Measurements from ENCODE around the gene RPL41. TPM values are rescaled to one million over a fixed set of nuclear protein-coding genes. Genes with fewer than 3 reads are reported as not detected.

Gene RPL41
- total RNA-seq, 4 donors from 2014 or later, result 966 to 4,641 (median 3,066) TPM

DNA sequence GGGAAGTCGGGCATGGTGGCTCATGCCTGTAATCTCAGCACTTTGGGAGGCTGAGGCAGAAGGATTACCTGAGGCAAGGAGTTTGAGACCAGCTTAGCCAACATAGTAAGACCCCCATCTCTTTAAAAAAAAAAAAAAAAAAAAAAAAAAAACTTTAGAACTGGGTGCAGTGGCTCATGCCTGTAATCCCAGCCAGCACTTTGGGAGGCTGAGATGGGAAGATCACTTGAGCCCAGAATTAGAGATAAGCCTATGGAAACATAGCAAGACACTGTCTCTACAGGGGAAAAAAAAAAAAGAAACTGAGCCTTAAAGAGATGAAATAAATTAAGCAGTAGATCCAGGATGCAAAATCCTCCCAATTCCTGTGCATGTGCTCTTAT lies 13.8 kb upstream of the RPL41 start:
- Histone ChIP-seq H3K4me3 (no peak overlapping the region), H3K36me3 (peaks cover 0 to 66% (median 7%) of the 10 kb centered on the region in 3 donors), H3K27me3 (no peaks in the 10 kb centered on the region), H3K27ac (peak overlapping the region in 3 of 4 donors; percentile 22 to 94 (median 94)), H3K4me1 (peaks cover 10 to 61% (median 25%) of the 10 kb centered on the region in 3 donors), H3K9me3 (no peaks in the 10 kb centered on the region)
- DNase-seq, result no peak
- intact Hi-C loops (cut with DNase I), result loop anchor here (10.0 kb wide), 1 partner anchor 58 kb away; the partner anchor contains the start of gene RPS26
- TF ChIP-seq, protein P1, sequence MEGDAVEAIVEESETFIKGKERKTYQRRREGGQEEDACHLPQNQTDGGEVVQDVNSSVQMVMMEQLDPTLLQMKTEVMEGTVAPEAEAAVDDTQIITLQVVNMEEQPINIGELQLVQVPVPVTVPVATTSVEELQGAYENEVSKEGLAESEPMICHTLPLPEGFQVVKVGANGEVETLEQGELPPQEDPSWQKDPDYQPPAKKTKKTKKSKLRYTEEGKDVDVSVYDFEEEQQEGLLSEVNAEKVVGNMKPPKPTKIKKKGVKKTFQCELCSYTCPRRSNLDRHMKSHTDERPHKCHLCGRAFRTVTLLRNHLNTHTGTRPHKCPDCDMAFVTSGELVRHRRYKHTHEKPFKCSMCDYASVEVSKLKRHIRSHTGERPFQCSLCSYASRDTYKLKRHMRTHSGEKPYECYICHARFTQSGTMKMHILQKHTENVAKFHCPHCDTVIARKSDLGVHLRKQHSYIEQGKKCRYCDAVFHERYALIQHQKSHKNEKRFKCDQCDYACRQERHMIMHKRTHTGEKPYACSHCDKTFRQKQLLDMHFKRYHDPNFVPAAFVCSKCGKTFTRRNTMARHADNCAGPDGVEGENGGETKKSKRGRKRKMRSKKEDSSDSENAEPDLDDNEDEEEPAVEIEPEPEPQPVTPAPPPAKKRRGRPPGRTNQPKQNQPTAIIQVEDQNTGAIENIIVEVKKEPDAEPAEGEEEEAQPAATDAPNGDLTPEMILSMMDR (IDR thresholded peaks at IDR 0.05), result no peak
- TF ChIP-seq POLR2A (IDR thresholded peaks at IDR 0.05), result no peak
- WGBS, 2 donors, result 67 to 73% methylated on average over 1 of the region's 1 CpG

DNA sequence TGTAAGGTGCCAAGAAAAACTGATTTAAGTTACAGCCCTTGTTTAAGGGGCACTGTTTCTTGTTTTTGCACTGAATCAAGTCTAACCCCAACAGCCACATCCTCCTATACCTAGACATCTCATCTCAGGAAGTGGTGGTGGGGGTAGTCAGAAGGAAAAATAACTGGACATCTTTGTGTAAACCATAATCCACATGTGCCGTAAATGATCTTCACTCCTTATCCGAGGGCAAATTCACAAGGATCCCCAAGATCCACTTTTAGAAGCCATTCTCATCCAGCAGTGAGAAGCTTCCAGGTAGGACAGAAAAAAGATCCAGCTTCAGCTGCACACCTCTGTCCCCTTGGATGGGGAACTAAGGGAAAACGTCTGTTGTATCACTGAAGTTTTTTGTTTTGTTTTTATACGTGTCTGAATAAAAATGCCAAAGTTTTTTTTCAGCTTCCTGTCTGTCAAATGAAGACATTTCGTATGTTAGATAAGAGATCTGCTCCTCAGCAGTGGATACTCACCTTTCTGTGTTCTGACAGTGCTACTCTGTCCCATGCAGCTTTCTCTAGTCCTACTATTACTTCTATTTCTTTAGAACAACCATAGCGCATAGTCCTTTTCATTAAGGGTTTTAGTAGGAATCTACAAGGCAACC lies 13.2 kb upstream of the RPL41 start:
- Histone ChIP-seq H3K9me3 (no peaks in the 10 kb centered on the region), H3K27me3 (no peaks in the 10 kb centered on the region), H3K4me1 (peaks cover 10 to 61% (median 25%) of the 10 kb centered on the region in 3 donors), H3K27ac (peak overlapping the region; percentile 90 to 95 (median 94)), H3K36me3 (peaks cover 0 to 66% (median 12%) of the 10 kb centered on the region in 3 donors), H3K4me3 (peak overlapping the region; percentile 85 to 97 (median 89))
- 38 to 41% methylated on average over 6 of the region's 6 CpGs for WGBS, 2 donors
- intact Hi-C loops (cut with DNase I), result loop anchor here (10.0 kb wide), 1 partner anchor 58 kb away; the partner anchor contains the start of gene RPS26
- TF ChIP-seq POLR2A (IDR thresholded peaks at IDR 0.05), result no peak
- TF ChIP-seq, protein P1 (IDR thresholded peaks at IDR 0.05), result no peak
- no peak for DNase-seq

DNA sequence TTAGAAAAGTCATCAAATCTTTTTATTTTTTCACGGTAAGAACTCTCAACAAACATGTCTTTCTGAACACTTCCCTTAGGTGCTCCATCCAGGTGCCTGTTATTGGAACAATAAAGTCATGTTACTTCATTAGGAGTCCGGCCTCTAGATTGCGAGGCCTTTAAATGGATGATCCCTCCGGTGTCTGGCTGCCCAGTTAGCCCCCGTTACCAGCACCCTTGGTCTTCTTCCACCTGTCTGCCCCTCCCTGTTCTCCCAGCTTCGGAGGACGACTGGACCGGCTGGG lies 12.7 kb upstream of the RPL41 start:
- peak overlapping the region; percentile 90 to 95 (median 94) for H3K27ac ChIP-seq
- peaks cover 0 to 66% (median 17%) of the 10 kb centered on the region in 3 donors for H3K36me3 ChIP-seq
- peak overlapping the region; percentile 85 to 97 (median 89) for H3K4me3 ChIP-seq
- intact Hi-C loops (cut with DNase I), result loop anchor here (10.0 kb wide), 1 partner anchor 59 kb away; the partner anchor contains the start of gene RPS26
- no peak for DNase-seq
- no peaks in the 10 kb centered on the region for H3K9me3 ChIP-seq
- TF ChIP-seq POLR2A (IDR thresholded peaks at IDR 0.05), result no peak
- TF ChIP-seq, protein P1 (IDR thresholded peaks at IDR 0.05), result no peak
- 1 to 2% methylated on average over 8 of the region's 8 CpGs for WGBS, 2 donors
- H3K4me1 ChIP-seq, result peaks cover 10 to 61% (median 25%) of the 10 kb centered on the region in 3 donors
- no peaks in the 10 kb centered on the region for H3K27me3 ChIP-seq

DNA sequence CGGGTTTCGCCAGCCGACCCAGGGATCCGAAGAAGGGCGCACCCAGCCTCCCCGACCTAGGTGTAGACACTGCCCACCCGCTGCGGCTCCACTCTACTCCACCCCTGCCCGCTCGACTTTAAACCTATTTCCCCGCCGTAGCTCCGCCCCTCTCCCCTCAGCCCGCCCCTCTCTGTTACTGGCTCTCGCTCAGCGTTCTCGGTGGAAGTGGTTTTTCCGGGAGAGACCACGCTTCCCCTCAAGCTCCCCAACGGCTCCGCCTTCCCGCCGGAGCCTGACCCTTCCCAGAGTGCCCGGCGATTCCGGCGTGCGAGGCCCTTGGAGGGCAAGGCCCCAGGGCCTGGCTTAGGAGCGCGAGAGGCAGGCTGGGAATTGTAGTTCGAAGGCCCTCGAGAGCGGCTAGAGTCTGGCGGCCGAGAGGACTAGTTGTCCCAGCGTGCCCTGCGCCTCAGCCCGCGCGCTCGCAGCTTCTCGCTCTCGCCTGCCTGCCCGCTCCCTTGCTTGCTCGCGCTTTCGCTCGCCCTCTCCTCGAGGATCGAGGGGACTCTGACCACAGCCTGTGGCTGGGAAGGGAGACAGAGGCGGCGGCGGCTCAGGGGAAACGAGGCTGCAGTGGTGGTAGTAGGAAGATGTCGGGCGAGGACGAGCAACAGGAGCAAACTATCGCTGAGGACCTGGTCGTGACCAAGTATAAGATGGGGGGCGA lies 12.2 kb upstream of the RPL41 start, which contains the start of gene PA2G4:
TSS of gene PA2G4 (plus strand) at position 451 of the 706 bp plus-strand sequence. CDS start at position 630, 179 bp downstream.
- WGBS, 2 donors, result 1 to 2% methylated on average over 8 to 37 of the region's 60 CpGs
- no peaks in the 10 kb centered on the region for H3K27me3 ChIP-seq
- H3K27ac ChIP-seq, result peak within 1 kb of the TSS; percentile 90 to 95 (median 94)
- no peaks in the 10 kb centered on the region for H3K9me3 ChIP-seq
- TF ChIP-seq POLR2A (IDR thresholded peaks at IDR 0.05), result peak in 3 of 4 donors; percentile 63 to 79 (median 73)
- TF ChIP-seq, protein P1 (IDR thresholded peaks at IDR 0.05), result peak in 3 of 6 experiments; percentile 11 to 25 (median 12)
- peak within 1 kb of the TSS; percentile 85 to 97 (median 89) for H3K4me3 ChIP-seq
- intact Hi-C loops (cut with DNase I), result loop anchor here (10.0 kb wide), 1 partner anchor 59 kb away; the partner anchor contains the start of gene RPS26
- peaks cover 10 to 61% (median 25%) of the 10 kb centered on the region in 3 donors for H3K4me1 ChIP-seq
- H3K36me3 ChIP-seq, result peaks cover 3 to 66% (median 22%) of the 10 kb centered on the region in 3 donors
- peak; percentile 87 for DNase-seq

Measured in esophagus squamous epithelium (tissue), 5 donors.